Keratinocyte (primary cell): ENCODE measurements around the gene ADM2. TPM values are rescaled to one million over a fixed set of nuclear protein-coding genes. Genes with fewer than 3 reads are reported as not detected.

Source experiments
- DNase-seq: peaks from one replicate; pipeline ENCODE4 v3.0.0-alpha.2; 2011; ENCODE audit warnings: low read depth, missing footprints, low spot score
- FAIRE-seq: peaks from 2 replicates; lab custom pipeline; 2011; peaks lifted over from hg19 to GRCh38; lab: Jason Lieb, UNC
- H2AFZ ChIP-seq: 2 replicates; pipeline ENCODE4 v1.6.0; 2012; ENCODE audit warnings: low read length, control low read depth, inconsistent platforms; ENCODE audit not compliant: control insufficient read depth
- H3K27ac ChIP-seq: 2 replicates; pipeline ENCODE4 v1.5.1; 2011; ENCODE audit warnings: low read length; ENCODE audit not compliant: control insufficient read depth, insufficient read depth
- H3K27me3 ChIP-seq: 3 replicates; pipeline ENCODE4 v1.6.0; 2011; ENCODE audit warnings: low read length; ENCODE audit not compliant: control insufficient read depth, insufficient read depth; ENCODE audit errors: extremely low read depth
- H3K36me3 ChIP-seq, 2 experiments: 2 replicates in 1 of 2; 3 replicates in 1 of 2; pipeline ENCODE4 v1.5.1; 2011; ENCODE audit warnings: low read length in 2 of 2, mild to moderate bottlenecking in 1 of 2; ENCODE audit not compliant: control insufficient read depth in 2 of 2, insufficient read depth in 2 of 2; ENCODE audit errors: extremely low read depth in 1 of 2
- H3K4me1 ChIP-seq: 3 replicates; pipeline ENCODE4 v1.5.1; 2011; ENCODE audit warnings: low read length; ENCODE audit not compliant: control insufficient read depth, insufficient read depth; ENCODE audit errors: extremely low read depth
- H3K4me2 ChIP-seq: 3 replicates; pipeline ENCODE4 v1.6.0; 2011; ENCODE audit warnings: low read depth, low read length; ENCODE audit not compliant: control insufficient read depth, insufficient read depth; ENCODE audit errors: extremely low read depth
- H3K4me3 ChIP-seq, 3 experiments: fragments of 200-600 bp in 1 of 3; sonication (generic) in 1 of 3; 2 replicates in 2 of 3; 3 replicates in 1 of 3; pipeline ENCODE4 v1.5.1; 2011 to 2016; ENCODE audit warnings: low read length in 3 of 3, mild to moderate bottlenecking in 3 of 3, control low read depth in 2 of 3, inconsistent platforms in 1 of 3, low read depth in 1 of 3, mixed read lengths in 1 of 3, mixed run types in 1 of 3, moderate library complexity in 1 of 3; ENCODE audit not compliant: control insufficient read depth in 2 of 3, insufficient read depth in 2 of 3; ENCODE audit errors: extremely low read depth in 1 of 3
- H3K79me2 ChIP-seq: 2 replicates; pipeline ENCODE4 v1.6.0; 2012; ENCODE audit warnings: low read length; ENCODE audit not compliant: control insufficient read depth, insufficient read depth
- H3K9ac ChIP-seq: 3 replicates; pipeline ENCODE4 v1.6.0; 2011; ENCODE audit warnings: low read length; ENCODE audit not compliant: control insufficient read depth, insufficient read depth; ENCODE audit errors: extremely low read depth
- H3K9me1 ChIP-seq: 3 replicates; pipeline ENCODE4 v1.6.0; 2011; ENCODE audit warnings: low read length; ENCODE audit not compliant: control insufficient read depth, insufficient read depth; ENCODE audit errors: extremely low read depth
- H3K9me3 ChIP-seq: 2 replicates; pipeline ENCODE4 v1.5.1; 2012; ENCODE audit warnings: low read depth, low read length; ENCODE audit not compliant: control insufficient read depth
- H4K20me1 ChIP-seq: 3 replicates; pipeline ENCODE4 v1.6.0; 2011; ENCODE audit warnings: low read length; ENCODE audit not compliant: control insufficient read depth, insufficient read depth; ENCODE audit errors: extremely low read depth
- CTCF ChIP-seq, 3 experiments: IDR thresholded peaks in 1 of 3; conservative IDR thresholded peaks in 1 of 3; optimal IDR thresholded peaks in 1 of 3; 2 replicates in 2 of 3; 3 replicates in 1 of 3; pipeline versions ENCODE3 to v1.5.1; 2011; ENCODE audit warnings: low read length in 3 of 3, mild to moderate bottlenecking in 3 of 3, moderate library complexity in 2 of 3, control low read depth in 1 of 3, inconsistent platforms in 1 of 3; ENCODE audit not compliant: insufficient read depth in 2 of 3; ENCODE audit errors: extremely low read depth in 1 of 3
- EZH2 ChIP-seq: IDR thresholded peaks from one replicate; pipeline ENCODE4 v1.6.1; 2012; ENCODE audit warnings: inconsistent platforms, mild to moderate bottlenecking, low read length, moderate library complexity
- dilution Hi-C: fragments of 300-500 bp; cut with MboI; formaldehyde crosslinking; loops from one replicate; pipeline ENCODE4 v1.7.0; 2020; ENCODE audit warnings: low sequenced_read_pairs; ENCODE audit not compliant: extremely low pct_ligation_motif_present
- polyA plus RNA-seq, 5 experiments: library from polyadenylated mRNA; depleted of rRNA in 3 of 5; stranded (reverse) in 3 of 5; stranded (forward) in 1 of 5; unstranded in 1 of 5; fragments of >200 nt; gene quantifications; 1 replicate in 1 of 5; 2 replicates in 3 of 5; 3 replicates in 1 of 5; pipeline versions ENCODE4 v1.2.1 to v1.2.3, GENCODE V29; 2011 to 2012; ENCODE audit warnings: missing spikeins in 2 of 5, low read depth in 1 of 5, low replicate concordance in 1 of 5

Gene ADM2
- polyA plus RNA-seq, 1 donor (not counting 4 experiments of a cell fraction or from before 2014, with no cell fraction given), result 0.21 TPM

GRCh38 chr22:50464451-50464850 lies 16.9 kb upstream of the ADM2 start:
- Histone ChIP-seq H3K4me3 (no peak overlapping the region), H3K27ac (no peak overlapping the region), H3K27me3 (no peaks in the 10 kb centered on the region), H2AFZ (no peak overlapping the region), H3K9ac (no peak overlapping the region), H3K36me3 (peaks cover 39 to 60% of the 10 kb centered on the region in 2 experiments), H3K4me1 (peaks cover 12% of the 10 kb centered on the region), H3K9me1 (peaks cover 5% of the 10 kb centered on the region), H3K79me2 (peaks cover 13% of the 10 kb centered on the region), H4K20me1 (peaks cover 7% of the 10 kb centered on the region), H3K4me2 (no peak overlapping the region), H3K9me3 (no peaks in the 10 kb centered on the region)
- DNase-seq (no peak), FAIRE-seq (no peak)
- TF ChIP-seq EZH2 (no peak), CTCF (optimal IDR thresholded peaks at IDR 0.05 in 1 of 3, IDR thresholded peaks at IDR 0.05 in 1 of 3, conservative IDR thresholded peaks at IDR 0.05 in 1 of 3; ENCODE audit: extremely low read depth in 1 of 3, insufficient read depth in 2 of 3, low read length in 3 of 3) (no peak)
- dilution Hi-C loops, result no loop called here

GRCh38 chr22:50465066-50465930 lies 16.0 kb upstream of the ADM2 start:
- TF ChIP-seq CTCF (optimal IDR thresholded peaks at IDR 0.05 in 1 of 3, IDR thresholded peaks at IDR 0.05 in 1 of 3, conservative IDR thresholded peaks at IDR 0.05 in 1 of 3; ENCODE audit: extremely low read depth in 1 of 3, insufficient read depth in 2 of 3, low read length in 3 of 3) (no peak), EZH2 (no peak)
- DNase-seq, result no peak
- no peak overlapping the region for H3K27ac ChIP-seq
- H3K79me2 ChIP-seq, result peaks cover 16% of the 10 kb centered on the region
- peaks cover 21% of the 10 kb centered on the region for H3K4me1 ChIP-seq
- peaks cover 8% of the 10 kb centered on the region for H3K9me1 ChIP-seq
- no peak overlapping the region for H3K4me3 ChIP-seq
- no peak for FAIRE-seq
- no peaks in the 10 kb centered on the region for H3K9me3 ChIP-seq
- H3K27me3 ChIP-seq, result no peaks in the 10 kb centered on the region
- no peak overlapping the region for H2AFZ ChIP-seq
- H3K4me2 ChIP-seq, result no peak overlapping the region
- no peak overlapping the region for H3K9ac ChIP-seq
- H4K20me1 ChIP-seq, result peaks cover 9% of the 10 kb centered on the region
- dilution Hi-C loops, result no loop called here
- H3K36me3 ChIP-seq, result peaks cover 35 to 56% of the 10 kb centered on the region in 2 experiments
